Retina (tissue), 1 donor: ENCODE results near the gene SCAP.
"Not testable (repeated sequence)": the region's sequence is repeated elsewhere in the genome, so short reads cannot be mapped to it uniquely, and the experiment has no call there.

ENCODE experiments used
- DNase-seq: peaks from one replicate; pipeline ENCODE4 v3.0.0-alpha.2; 2016

Gene SCAP

DNA sequence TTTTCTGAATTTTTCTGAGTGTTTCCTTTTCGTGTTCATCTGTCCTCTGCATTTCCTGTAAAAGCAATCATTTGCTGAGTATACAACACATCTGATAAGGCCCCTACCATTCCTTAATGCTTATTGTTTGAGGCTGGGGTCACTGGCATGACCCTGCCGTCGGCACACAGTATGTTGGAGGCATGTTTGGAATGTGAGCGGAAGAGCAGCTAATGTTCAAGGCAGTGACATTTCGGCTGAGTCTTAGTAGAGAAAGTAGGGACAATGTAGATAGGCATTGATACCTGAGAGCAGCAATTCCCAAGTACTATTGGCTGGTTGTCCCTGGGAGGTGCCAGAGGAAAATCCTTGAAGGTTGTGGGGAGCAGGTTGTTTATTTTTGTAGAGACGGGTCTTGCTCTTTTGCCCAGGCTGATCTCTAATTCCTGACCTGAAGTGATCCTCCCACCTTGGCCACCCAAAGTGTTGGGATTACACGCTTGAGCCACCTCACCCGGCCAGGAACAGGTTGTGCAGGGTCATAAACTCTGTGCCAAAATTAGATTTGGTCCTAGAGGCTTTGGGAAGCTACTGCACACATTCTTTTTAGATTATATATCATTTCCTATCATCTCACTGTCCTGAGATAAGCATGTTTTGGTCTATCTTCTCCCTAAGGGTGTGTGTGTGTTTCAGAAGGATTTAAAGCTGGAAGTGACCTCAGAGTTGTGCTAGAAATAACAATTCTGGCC lies 81.4 kb downstream of the SCAP start:
- no peak for DNase-seq

DNA sequence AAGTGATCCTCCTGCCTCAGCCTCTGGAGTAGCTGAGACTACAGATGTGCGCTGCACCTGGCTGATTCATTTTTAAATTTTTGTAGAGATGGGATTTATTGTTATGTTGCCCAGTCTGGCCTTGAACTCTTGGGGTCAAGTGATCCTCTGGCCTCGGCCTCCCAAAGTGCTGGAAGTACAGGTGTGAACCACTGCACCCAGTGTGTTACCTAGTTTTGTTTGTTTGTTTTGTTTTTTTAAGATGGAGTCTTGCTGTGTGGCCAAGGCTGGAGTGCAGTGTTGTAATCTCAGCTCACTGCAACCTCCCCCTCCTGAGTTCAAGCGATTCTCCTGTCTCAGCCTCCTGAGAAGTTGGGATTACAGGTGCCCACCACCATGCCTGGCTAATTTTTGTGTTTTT lies 82.8 kb downstream of the SCAP start:
- DNase-seq: no peak

DNA sequence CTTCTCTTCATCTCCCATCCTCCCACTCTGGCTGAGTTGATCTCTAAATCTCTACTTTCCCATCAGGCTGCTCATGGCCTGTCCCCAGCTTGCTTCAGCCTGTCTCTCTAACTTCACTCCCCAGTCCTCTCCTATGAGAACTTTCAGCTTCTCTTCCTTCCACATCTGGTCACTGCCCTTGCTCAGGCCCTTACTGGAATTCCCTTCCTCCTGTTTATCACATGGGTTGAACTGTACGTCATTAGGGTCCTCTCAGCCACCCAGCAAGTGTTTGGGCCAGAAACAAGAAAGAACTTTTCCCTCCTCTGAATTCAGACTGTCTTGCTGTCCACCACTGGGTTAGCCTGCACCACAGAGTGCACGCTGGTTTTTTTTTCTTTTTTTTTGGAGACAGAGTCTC lies 89.9 kb downstream of the SCAP start:
- DNase-seq: no peak

DNA sequence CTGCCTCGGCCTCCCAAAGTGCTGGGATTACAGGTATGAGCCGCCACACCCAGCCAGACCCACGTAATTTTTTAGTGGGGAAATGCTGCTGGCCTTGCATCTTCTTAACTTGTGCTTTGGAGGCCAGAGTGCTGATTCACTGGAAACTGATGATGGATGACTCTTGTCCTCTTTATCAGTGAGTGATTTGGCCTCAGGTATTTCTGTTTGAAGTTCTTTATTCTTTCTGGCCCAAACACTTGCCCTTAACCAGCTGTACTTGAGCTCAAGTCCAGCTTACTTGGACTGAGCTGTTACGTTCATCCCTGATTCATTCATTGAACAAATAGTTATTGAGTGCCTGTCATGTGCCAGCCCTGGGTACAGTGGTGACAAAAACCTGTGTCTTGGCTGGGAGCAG lies 90.7 kb downstream of the SCAP start:
- DNase-seq: no peak

DNA sequence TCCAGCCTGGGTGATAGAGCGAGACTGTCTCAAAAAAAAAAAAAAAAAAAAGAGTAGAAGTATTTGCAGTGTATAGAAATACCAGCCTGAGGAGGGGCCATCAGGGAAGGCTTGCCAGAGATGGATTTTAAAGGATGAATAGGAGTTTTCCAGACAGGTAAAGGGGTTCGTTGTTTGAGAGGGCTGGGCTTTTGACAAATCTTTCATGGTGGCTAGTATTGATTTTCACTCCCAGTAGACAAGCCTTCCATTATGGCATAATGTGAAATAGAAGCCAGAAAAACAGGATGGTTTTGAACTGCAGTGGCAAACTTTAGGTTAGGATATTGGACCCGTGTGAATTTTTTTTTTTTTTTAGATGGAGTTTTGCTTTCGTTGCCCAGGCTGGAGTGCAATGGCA lies 91.3 kb downstream of the SCAP start:
- no peak for DNase-seq

DNA sequence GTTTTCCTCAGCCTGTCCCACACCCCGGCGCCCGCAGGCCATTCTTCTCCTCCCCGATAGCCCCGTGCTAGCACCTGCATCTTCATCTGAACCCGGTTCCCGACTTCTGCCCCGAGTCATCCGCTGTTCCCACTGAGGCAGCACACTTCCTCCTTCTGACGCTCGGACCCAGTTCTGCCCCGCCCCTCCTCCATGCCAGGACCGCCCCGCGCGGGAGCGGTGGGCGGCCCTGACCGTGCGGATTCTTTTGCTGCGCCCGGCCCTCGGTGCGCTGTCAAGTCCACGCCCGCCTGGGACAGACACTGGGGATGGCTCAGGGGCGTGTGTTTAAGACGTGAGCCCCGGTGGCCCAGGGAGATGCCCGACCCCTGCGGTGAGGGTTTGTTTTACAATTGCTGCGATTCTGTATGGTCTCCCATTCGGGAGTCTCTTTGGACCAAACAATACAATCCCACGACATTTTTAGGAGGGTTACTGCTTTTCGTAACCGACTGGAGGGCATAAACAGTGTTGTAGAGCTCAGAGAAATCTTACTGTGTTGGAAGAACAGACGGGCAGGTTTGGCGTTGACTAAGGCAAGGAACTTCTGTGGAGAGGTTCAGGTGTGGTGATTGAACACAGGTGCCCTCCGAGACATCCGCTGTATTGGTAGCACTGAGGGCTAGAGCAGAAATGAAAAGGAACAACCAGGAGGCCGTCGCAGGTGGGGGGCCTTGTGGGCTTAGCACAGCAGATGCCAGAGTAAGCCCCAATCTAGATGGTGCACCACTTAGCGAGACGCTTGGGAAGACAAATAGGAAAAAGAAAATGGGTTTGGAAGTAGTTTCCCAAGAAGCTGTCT lies 94.2 kb downstream of the SCAP start:
- DNase-seq: peak; percentile 94

DNA sequence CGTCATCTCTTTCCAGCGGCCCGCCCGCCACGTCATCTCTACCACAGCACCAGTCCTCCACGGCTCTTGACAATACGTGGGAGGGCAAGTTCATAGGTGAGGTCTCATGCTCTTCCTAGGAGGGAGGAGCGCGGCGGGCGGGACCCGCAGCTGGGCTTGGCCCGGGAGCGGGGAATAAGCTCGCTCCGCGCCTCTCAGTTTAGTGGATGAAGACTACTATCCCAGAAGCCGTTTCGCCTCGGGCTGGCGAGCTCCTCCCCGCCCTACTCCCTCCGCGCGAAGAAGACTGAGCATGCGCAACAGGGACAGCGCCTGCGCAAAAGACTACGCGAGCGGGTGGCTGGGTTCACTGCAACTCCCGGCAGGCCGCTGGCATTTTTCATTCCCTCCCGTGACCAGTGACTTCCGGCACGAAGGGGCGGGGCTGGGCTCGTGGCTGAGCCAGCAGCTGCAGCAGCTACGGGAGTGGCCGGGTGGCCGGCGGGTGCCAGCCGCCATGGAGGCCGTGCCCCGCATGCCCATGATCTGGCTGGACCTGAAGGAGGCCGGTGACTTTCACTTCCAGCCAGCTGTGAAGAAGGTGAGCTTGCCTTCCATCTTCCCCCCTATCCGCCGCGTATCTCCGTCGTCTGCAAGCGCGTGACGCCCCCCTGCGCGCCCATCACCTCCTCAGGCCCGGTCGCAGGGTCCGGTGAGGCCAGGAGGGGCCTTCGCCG lies 95.0 kb downstream of the SCAP start, which contains the start of gene PTPN23:
Gene PTPN23 (plus strand): TSS at position 421 of the 716 bp plus-strand sequence. CDS start 76 bp downstream, at position 497.
- peak; percentile 99 for DNase-seq

DNA sequence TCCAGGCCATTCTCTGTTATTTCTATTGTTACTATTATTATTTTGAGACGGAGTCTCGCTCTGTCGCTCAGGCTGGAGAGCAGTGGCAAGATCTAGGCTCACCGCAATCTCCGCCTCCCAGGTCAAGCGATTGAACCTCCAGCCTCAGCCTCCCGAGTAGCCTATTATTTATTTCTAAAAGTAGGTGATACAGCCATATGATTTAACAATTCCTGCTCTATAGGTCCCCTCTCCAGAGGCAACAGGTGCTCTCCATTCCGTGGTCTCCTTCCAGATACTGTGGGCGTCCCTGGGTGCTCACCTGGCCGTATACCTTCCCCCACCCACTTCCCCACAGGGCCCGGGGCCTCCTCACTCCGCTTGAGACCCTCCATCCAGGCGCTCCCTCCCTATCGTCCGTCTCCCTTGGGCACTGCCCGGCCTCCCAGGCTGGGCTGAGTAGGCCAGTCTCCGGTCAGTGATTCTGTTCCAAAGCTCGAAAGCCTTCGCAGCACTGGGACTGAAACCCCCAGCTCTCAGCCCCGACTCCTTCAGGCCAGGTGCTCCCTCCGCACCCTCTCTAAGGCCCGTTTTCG lies 95.6 kb downstream of the SCAP start:
- DNase-seq: no peak

DNA sequence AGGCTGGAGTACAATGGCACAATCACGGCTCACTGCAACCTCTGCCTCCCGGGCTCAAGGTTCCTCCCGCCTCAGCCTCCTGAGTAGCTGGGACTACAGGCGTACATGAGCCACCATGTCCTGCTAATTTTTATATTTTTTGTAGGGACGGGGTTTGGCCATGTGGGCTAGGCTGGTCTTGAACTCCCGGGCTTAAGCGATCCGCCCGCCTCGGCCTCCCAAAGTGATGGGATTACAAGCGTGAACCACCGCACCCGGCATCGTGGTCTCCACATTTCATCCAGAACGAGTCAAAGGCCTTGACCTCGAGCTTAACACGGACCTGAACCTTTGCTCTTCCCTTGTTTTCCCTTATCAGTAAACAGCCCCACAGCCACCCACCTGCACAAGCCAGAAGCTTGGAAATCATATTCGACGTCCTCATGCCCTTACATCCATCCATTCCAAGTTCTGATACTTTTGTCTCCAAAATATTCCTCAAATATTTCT lies 96.3 kb downstream of the SCAP start:
- no peak for DNase-seq

DNA sequence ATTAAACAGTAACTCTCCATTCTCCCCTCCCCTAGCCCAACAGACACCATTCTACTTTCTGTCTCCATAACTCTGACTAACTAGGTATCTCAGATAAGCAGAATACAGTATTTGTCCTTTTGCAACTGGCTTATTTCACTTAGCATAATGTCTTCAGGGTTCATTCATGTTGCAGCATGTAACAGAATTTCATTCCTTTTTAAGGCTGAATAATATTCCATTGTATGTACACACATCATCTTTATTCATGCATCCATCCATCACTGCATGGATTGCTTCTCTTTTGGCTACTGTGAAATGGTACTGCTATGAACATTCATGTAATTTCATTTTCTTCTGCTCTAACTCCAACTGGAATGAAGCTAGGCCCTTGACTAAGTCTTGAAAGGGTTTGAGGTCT lies 96.9 kb downstream of the SCAP start:
- no peak for DNase-seq

DNA sequence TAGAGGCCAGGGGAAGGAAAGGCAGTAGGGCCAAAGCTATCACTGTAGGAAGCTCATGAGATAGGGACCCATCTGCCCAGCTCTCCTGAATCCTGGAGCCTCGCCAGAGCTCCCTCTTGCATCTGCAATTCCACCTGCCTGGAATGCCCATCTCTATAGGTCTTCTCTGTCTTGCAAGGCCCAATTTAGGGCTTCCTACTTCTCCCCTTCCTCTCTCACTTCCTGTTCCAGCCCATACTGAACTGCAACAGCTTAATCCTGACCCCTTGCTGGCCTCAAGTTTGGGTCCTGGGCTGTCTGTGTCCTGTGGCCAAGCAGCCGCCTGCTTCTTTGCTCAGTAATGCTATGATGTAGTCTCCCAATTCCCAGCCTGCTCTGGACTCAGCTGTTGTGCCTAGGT lies 98.6 kb downstream of the SCAP start:
- DNase-seq: no peak

DNA sequence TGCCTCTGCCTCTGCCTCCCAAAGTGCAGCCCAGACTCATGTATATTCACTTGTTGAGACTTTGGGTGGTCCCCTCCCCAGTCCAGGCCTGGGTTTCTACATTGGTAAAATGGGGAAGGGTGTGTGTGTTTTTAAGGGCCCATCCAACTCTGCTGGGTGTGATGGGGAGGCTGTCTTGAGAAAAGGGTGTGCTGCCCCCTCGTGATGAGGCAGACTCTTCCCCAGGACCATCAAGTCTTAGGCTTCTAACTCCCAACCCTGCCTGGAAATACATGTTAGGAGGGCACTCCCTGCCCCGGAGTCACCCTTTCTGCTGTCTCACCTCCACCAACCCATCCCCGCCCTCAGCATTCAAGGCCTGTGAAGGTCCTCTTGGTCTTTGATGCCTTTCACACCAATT lies 99.3 kb downstream of the SCAP start:
- DNase-seq: no peak

DNA sequence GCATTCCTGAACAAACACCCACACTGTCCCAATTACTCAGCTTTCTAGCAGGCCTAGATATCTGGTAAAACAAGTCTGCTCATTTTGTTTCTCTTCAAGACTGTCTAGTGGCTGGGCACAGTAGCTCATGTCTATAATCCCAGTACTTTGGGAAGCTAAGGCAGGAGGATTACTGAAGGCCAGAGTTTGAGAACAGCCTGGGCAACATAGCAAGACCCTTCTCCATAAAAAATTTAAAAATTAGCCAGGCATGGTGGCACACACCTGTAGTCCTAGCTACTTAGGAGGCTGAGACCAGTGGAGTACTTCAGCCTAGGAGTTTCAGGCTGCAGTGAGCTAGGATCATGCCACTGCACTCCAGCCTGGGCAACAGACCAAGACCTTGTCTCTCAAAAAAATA lies 101.2 kb downstream of the SCAP start:
- no peak for DNase-seq

DNA sequence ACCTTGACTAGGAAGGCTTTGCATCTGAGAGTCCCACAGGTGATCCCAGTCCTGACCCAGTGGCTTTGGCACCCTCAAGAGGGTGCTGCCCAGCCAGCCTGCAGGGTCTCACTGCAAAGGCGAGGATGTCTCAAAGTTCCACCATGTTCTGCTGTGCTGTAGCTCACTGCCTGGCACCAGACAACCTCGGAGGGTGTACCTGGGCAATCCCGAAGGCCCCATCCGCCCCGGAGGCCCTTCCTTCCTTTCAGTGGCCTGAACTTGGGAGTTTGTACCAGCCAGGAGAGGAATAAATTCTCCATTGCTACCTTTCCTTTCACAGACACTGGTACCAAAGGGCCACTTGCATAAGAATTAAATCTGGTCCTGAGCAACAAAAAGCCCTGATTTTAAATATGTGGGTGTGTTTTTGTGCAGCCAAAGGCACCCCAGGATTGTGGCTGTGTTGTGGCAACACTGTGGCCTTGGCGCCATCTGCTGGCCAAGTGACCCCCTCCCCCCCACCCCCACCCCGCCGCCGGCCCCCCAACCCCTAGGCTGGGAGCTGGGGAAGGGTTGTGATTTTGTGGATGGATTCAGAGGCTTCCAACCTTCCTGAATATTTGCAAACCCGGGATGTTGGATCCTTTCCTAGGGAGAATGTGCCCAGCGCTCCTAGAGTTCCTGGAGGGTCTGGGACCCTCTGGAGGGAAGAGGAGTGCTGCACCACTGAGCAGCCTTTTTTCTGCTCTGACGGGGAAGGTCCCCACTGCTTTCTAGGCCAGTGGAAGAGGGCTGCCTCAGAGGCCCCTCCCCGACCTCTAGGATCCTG lies 104.6 kb downstream of the SCAP start:
- DNase-seq: peak; percentile 14

DNA sequence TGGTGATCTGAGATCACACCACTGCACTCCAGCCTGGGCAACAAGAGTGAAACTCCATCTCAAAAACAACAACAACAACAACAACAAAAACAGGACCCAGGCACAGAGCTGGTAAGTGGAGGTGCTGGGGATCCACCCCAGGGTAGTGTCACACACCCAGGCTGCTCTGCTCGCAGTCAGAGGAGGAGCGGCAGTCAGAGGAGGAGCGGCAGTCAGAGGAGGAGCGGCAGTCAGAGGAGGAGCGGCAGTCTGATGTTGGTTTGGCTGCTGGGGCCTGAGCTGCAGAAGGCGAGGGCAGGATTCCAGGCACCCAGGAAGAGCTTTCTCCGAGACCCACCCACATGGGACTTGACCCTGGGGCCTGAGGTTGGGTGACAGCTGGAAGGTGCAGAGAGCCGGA lies 105.7 kb downstream of the SCAP start:
- DNase-seq: not testable (repeated sequence)

DNA sequence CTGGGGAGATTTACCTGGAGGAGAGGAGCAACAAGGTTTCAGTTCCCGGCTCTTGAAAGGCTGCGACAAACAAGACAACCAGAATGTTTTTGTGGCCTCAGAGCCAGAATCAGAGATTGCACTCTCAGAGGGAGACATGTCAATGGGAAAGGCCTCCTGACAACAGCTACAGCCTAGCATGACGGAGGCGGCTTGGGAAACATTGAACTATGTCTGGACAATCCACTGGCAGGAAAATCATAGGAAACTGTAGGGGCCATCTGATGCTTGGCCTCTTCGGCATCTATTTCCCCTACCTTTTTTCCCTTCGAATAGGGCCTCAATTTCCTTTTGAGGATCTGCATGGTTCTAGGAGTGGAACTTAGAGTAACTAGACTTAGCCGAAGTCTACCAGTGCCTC lies 108.1 kb downstream of the SCAP start:
- DNase-seq: no peak

DNA sequence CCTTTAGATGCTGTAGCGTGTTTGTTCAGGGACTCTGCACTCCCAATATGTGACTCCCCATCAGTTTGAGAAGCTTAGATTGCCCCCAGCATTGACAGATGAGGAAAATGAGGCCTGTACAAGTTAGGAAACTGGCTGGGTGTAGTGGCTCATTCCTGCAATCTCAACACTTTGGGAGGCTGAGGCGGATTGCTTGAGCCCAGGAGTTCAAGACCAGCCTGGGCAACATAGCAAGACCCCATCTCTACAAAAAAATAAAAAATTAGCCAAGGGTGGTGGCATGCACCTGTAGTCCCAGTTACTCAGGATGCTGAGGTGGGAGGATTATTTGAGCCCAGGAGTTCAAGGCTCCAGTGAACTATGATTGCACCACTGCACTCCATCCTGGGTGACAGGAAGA lies 108.9 kb downstream of the SCAP start:
- no peak for DNase-seq

DNA sequence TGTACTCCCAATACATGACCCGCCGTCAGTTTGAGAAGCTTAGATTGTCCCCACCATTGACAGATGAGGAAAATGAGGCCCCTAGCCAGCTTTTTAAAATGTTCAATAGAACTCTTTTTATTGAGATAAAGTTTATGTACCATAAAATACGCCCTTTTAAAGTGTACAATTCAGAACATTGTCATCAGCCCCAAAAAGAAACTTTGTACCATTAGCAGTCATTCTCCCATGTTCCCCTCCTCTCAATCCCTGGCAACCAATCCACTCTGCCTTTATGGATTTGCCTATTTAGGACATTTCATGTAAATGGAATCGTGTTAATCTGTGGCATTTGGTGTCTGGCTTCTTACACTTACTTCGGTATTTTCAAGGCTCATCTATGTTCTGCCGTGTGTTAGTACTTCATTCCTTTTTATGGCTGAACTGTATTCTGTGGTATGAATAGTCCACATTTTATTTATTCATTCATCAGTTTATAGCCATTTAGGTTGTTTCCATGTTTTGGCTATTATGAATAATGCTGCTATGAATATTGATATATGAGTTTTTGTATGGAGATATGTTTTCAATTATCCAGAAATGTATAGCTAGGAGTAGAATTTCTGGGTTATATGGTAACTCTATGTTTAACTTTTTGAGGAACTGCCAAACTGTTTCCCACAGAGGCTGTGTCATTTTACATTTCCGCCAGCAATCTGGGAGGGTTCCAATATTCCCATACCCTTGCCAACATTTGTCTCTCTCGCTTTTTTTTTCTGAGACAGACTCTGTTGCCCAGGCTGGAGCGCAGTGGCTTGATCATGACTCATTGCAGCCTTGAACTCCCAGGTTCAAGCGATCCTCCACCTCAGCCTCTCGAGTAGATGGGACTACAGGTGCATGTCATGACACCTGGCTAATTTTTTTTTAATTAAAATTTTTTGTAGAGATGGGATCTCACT lies 110.3 kb downstream of the SCAP start:
- DNase-seq: no peak
